ENCODE measurements around the gene EMC9. TPM values are rescaled to one million over a fixed set of nuclear protein-coding genes. Genes with fewer than 3 reads are reported as not detected.
A peak's percentile ranks its signal among the peaks of the same experiment; 100 is the strongest.

EMC9 gene
- total RNA-seq, 4 donors from 2014 or later, result 13.6 to 18.8 (median 16.3) TPM

GRCh38 chr14:24145690-24146452 lies 4.5 kb upstream of the EMC9 start:
- peaks cover 0 to 35% of the 10 kb centered on the region in 2 donors for H3K36me3 ChIP-seq
- peaks cover 25 to 26% of the 10 kb centered on the region in 2 donors for H3K4me1 ChIP-seq
- no peak for TF ChIP-seq CTCF (IDR thresholded peaks at IDR 0.05 in 4 of 5, conservative IDR thresholded peaks at IDR 0.05 in 1 of 5)
- no peak for TF ChIP-seq POLR2A (IDR thresholded peaks at IDR 0.05)
- intact Hi-C loops (cut with DNase I; ENCODE audit: low total_unique reads), result loop anchor here (2.0 kb wide), 1 partner anchor 87 kb away; the partner anchor contains the start of genes GMPR2 and NEDD8
- peak overlapping the region; percentile 92 to 97 (median 92) for H3K27ac ChIP-seq
- peak overlapping the region; percentile 75 to 92 (median 84) for H3K4me3 ChIP-seq
- in situ Hi-C loops (cut with MboI; ENCODE audit: low sequenced_read_pairs in 4 of 4), result loop anchor here in 1 of 4 donors (25.0 kb wide), 1 partner anchor 834 kb away; the partner anchor contains the start of genes BCL2L2, PABPN1 and PPP1R3E
- no peaks in the 10 kb centered on the region for H3K9me3 ChIP-seq
- DNase-seq (no peak), ATAC-seq (no peak)
- no peaks in the 10 kb centered on the region for H3K27me3 ChIP-seq

GRCh38 chr14:24145219-24145618 lies 3.8 kb upstream of the EMC9 start:
- Histone ChIP-seq H3K4me3 (no peak overlapping the region), H3K36me3 (peaks cover 0 to 29% of the 10 kb centered on the region in 2 donors), H3K27me3 (no peaks in the 10 kb centered on the region), H3K9me3 (no peaks in the 10 kb centered on the region), H3K27ac (peak overlapping the region; percentile 92 to 97 (median 92)), H3K4me1 (peaks cover 25 to 26% of the 10 kb centered on the region in 2 donors)
- no peak for TF ChIP-seq CTCF (IDR thresholded peaks at IDR 0.05 in 4 of 5, conservative IDR thresholded peaks at IDR 0.05 in 1 of 5)
- TF ChIP-seq POLR2A (IDR thresholded peaks at IDR 0.05), result no peak
- in situ Hi-C loops (cut with MboI; ENCODE audit: low sequenced_read_pairs in 4 of 4), result loop anchor here in 1 of 4 donors (25.0 kb wide), 1 partner anchor 833 kb away; the partner anchor contains the start of genes BCL2L2, PABPN1 and PPP1R3E
- intact Hi-C loops (cut with DNase I; ENCODE audit: low total_unique reads), result no loop called here
- ATAC-seq, result no peak
- DNase-seq, result no peak

GRCh38 chr14:24144451-24144850 lies 3.1 kb upstream of the EMC9 start:
- ATAC-seq, result no peak
- Histone ChIP-seq H3K27me3 (no peaks in the 10 kb centered on the region), H3K4me1 (peaks cover 33 to 34% of the 10 kb centered on the region in 2 donors), H3K9me3 (no peaks in the 10 kb centered on the region), H3K36me3 (peaks cover 0 to 21% of the 10 kb centered on the region in 2 donors), H3K4me3 (no peak overlapping the region), H3K27ac (peak overlapping the region in 2 of 4 donors; percentile 92)
- DNase-seq, result no peak
- TF ChIP-seq POLR2A (IDR thresholded peaks at IDR 0.05), result no peak
- no peak for TF ChIP-seq CTCF (IDR thresholded peaks at IDR 0.05 in 4 of 5, conservative IDR thresholded peaks at IDR 0.05 in 1 of 5)
- in situ Hi-C loops (cut with MboI; ENCODE audit: low sequenced_read_pairs in 4 of 4), result loop anchor here in 1 of 4 donors (25.0 kb wide), 1 partner anchor 832 kb away; the partner anchor contains the start of genes BCL2L2, PABPN1 and PPP1R3E
- intact Hi-C loops (cut with DNase I; ENCODE audit: low total_unique reads), result no loop called here

GRCh38 chr14:24143511-24143910 lies 2.1 kb upstream of the EMC9 start:
- ATAC-seq (no peak), DNase-seq (no peak)
- no peak overlapping the region for H3K4me3 ChIP-seq
- H3K27me3 ChIP-seq, result no peaks in the 10 kb centered on the region
- TF ChIP-seq CTCF (IDR thresholded peaks at IDR 0.05 in 4 of 5, conservative IDR thresholded peaks at IDR 0.05 in 1 of 5) (no peak), POLR2A (IDR thresholded peaks at IDR 0.05) (no peak)
- peaks cover 0 to 15% of the 10 kb centered on the region in 2 donors for H3K36me3 ChIP-seq
- no peaks in the 10 kb centered on the region for H3K9me3 ChIP-seq
- peak overlapping the region in 2 of 4 donors; percentile 46 to 92 for H3K27ac ChIP-seq
- intact Hi-C loops (cut with DNase I; ENCODE audit: low total_unique reads), result no loop called here
- peaks cover 33 to 41% of the 10 kb centered on the region in 2 donors for H3K4me1 ChIP-seq
- in situ Hi-C loops (cut with MboI; ENCODE audit: low sequenced_read_pairs in 4 of 4), result loop anchor here in 1 of 4 donors (25.0 kb wide), 1 partner anchor 831 kb away; the partner anchor contains the start of genes BCL2L2, PABPN1 and PPP1R3E
